Hepatocyte (in vitro differentiated cells): ENCODE results near the gene SLC36A4.

ENCODE experiments used
- CTCF ChIP-seq: fragments of 200-600 bp; sonication (generic); IDR thresholded peaks from 2 replicates; pipeline ENCODE4 v1.5.1; 2016; ENCODE audit warnings: antibody characterized with exemption, mild to moderate bottlenecking; ENCODE audit not compliant: poor library complexity
- EZH2 ChIP-seq: fragments of 200-600 bp; sonication (generic); IDR thresholded peaks from 2 replicates; pipeline ENCODE4 v1.6.1; 2016; ENCODE audit warnings: antibody characterized with exemption, mild to moderate bottlenecking, borderline replicate concordance

GRCh38 chr11:93131709-93132108 is 66.1 kb downstream of the SLC36A4 start:
- TF ChIP-seq EZH2 (no peak), CTCF (peak; percentile 18)
